HG02840 (cell line): ENCODE data around the gene PKNOX2.

Experiments used
- ATAC-seq: cut with Tn5 transposase; IDR thresholded peaks from one replicate; pipeline ENCODE4 v1.9.1; 2021; ENCODE audit warnings: mild to moderate bottlenecking, moderate library complexity, moderate number of reproducible peaks; ENCODE audit not compliant: unreplicated experiment, low FRiP score

The PKNOX2 gene

GRCh38 chr11:125153837-125154236, 10.7 kb upstream of the PKNOX2 start:
- ATAC-seq: no peak

GRCh38 chr11:125154378-125155099, 10.0 kb upstream of the PKNOX2 start:
- no peak for ATAC-seq

GRCh38 chr11:125155100-125155444, 9.5 kb upstream of the PKNOX2 start:
- ATAC-seq: no peak

- ATAC-seq: no peak
Measured at GRCh38 chr11:125155767-125156166, 8.8 kb upstream of the PKNOX2 start.

GRCh38 chr11:125156346-125157117, 8.0 kb upstream of the PKNOX2 start:
- no peak for ATAC-seq

DNA sequence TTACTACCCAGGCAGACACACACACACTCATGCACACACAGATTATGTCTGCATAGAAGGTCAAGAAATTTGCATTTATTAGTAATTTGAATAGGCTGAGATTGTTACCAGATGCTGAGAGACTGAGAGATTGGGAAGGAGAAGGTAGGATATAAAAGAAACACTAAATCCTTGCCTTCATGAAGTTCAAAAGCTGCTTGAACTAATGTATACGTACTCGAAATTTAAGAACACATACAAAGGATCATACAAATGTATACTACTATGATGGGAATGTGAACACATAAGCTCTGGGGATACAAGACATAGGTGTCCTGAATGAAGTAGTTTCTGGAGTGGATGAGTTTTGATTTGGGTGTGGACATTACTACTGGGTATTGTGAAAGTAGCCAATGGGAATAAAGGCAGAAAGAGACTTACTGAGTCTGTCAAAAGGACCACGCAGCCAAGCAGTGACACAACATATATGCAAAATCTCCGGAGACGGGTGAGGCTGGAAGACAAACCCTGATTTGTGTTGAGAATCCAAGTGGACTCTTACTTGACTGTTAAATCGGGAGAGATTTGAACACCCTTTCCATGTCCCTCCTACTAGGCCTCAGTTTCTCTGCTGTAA, 7.3 kb upstream of the PKNOX2 start:
- ATAC-seq: no peak

- no peak for ATAC-seq
Measured at GRCh38 chr11:125157953-125158680, 6.4 kb upstream of the PKNOX2 start.

GRCh38 chr11:125162743-125163142, 1.8 kb upstream of the PKNOX2 start:
- ATAC-seq: no peak

DNA sequence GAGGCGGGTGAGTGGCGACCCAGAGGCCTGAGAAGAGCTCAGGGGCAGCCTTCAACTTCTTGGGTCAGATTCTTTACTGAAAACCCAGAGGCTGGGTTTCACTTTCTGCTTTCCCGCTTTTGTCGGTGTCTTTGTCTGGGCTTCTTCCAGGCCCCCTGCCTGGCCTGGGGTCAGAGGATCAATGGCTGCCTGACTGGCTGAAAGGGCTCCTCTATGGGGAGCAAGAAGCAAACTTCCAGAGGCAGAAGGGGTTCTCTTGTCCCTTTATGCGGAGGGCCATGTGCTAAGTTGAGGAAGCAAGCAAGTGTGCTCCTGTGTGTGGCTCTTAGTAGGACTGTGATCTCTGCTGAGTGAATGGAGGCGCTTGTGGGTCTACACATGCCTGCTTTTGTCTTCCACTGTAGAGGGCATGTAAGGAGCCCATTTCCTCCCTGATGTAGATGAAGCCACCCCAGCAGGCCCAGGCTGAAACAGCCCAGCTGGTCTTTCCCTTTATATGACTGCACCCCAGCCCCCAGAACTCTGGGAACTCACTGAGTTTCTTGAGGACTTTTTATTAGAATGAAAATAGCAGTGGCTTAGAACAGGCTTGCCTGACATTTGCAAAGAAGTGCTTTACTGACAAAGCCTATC, 1.0 kb upstream of the PKNOX2 start:
- no peak for ATAC-seq

DNA sequence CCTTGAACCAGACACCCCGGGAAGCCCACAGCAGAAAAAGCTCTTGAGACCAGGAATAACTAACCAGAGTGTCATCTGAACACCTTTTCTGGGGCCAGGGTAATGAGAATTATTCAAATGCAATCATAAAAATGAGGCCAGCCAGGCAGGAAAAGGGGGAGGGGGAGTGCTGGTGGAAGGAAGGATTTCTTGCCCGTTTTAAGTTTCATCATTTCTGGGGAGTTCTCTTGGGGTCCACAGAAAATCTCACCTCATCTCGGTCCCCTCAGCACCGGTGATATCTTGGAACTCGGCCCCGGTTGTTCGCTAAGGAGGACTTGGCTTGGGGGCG, 495 bp upstream of the PKNOX2 start:
- no peak for ATAC-seq

GRCh38 chr11:125165111-125165842, 726 bp downstream of the PKNOX2 start:
- ATAC-seq: no peak

DNA sequence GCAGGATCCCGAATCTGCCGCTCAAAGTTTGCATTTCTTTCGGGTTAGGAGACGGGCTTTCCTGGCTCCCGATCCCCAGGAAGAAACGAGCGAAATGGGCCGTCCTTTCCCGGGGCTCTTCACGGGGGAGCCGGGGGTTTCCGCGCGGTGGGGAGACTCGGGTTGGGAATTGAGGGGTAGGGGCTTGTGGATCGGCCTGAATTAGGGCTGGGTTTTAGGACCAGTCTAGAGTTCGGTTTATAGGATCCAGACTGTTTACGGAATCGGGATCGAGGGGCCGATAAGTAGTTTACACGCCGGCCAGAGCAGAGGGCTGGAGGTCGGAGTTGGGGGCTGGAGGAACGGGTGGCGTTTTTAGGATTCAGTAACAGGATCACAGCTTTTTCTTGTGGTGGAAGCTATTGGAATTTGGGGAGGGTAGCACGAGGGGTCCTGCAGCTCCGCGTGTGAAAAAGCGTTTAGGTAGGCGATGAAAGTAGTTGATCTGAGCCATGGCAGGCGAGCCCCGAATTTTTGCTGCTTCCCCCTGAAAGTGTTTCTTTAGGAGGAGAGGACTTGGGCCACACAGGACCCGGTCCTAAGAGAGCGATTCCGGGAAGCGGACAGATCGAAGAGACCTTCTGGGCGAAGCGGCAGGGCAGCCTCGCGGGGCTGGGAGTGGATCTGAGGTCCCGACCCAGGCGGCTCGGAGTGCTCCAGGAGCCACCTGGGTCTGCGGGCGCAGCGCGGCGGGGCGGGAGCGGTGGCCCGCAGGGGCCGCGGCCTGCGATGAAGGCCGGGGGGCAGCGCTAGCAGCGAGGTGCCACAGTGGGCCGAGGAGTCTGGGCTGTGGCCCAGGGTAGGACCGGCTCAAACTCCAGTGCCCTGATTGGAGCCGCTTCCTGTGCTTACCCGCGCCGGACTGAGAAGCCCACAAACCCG, 1.6 kb downstream of the PKNOX2 start:
- ATAC-seq: no peak

DNA sequence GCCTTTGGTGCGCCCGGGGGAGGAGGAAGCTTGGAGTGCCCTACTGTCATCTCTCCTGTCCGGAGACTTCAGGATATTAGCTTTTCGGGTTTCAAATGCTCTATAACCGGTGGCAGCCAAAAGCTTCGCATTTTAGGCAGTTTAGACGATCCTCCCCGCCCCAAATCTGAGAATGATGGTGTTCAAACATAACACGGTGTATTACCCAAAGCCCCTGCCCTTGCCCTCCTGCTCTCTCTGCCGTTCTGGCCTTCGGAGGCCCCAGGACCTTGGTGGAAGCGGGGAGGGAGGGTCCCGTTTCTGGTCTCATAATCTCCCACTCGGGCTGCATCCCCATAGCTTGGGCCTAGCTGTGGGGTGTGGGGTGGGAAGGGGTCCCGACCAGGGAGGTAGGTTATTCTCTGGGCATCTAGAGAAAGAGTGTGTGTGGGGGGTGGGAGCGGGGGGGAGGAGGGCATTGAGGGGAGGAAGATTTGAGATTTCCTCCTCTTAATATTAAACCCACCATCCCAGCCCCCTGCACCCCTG, 2.3 kb downstream of the PKNOX2 start:
- ATAC-seq: no peak

GRCh38 chr11:125167292-125167953, 2.9 kb downstream of the PKNOX2 start:
- ATAC-seq: no peak

DNA sequence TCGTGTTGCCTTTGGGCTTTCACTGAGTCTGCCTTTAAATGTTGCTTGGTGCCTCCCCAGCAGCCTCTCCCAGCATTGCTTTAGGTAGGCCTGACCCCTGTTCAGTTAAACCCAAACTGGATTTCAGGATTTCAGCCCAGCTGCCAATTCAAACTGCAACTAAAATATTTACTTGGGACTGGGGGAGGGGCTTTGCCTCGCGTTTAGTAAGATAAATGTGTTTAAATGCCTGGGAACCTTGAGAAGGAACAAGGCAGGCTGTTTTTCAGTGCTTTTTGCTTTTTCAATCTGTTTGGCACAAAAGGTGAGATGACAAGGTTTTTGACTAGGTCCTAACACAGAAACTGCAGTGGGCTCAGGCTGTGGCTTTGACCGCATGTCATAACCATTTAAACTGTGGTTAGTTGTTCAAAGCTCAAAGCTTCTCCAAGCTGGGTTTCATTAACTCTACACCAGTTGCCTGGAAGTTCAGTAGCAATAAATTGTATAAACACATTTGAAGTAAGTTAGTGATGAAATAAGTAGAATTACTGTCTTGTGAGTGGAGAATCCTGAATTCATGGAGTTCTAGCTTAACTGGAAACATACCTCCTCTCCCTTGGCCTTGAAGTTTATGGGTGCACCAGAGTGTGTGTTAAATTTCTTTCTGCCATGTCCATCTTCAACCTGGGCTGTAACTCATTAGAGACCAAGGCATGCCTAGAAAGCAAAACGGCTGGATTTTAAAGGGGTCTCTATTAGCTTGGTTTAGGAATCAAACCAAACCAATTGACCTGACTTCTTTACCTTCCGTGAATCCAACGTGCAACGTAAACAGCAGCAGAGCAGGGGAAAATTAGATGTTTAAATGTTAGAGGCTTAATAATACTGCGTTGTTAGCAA, 3.6 kb downstream of the PKNOX2 start:
- ATAC-seq: no peak

- no peak for ATAC-seq
Measured at GRCh38 chr11:125168918-125169456, 4.4 kb downstream of the PKNOX2 start.

DNA sequence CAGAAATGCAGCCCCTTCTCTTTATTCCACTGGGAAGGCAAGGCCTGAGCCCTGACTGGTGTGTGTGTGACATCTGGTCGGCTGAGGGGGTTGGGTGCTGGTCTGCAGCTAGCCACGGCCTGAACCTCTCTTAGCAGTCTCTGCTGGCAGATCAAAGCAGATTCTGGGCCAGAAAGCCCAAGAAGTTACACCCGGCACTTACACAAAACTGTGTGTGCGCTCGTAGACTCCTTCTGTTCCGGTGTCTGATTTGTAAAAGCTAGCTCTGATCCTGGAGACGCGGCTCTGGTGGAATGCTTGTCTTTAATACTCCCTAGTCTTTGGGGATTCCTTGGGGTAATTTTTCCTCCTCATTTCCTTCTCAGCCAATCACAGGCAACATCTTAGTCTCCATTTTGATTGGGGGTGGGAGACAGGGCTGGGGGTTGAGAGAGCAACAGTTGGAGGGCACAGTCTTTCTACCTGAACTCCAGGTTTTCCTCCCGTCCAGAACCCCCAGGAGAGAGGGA, 5.5 kb downstream of the PKNOX2 start:
- ATAC-seq: no peak
